HCT116 (cell line): ENCODE results near the gene BST1. TPM values are rescaled to one million over a fixed set of nuclear protein-coding genes. Genes with fewer than 3 reads are reported as not detected.
A peak's percentile ranks its signal among the peaks of the same experiment; 100 is the strongest.
"Not testable (repeated sequence)": the region's sequence is repeated elsewhere in the genome, so short reads cannot be mapped to it uniquely, and the experiment has no call there.

Source experiments
- ATAC-seq: fragments of 200-7000 bp; cut with Tn5 transposase; 2 replicates; pipeline ENCODE4 v1.9.1; 2020; ENCODE audit warnings: mild to moderate bottlenecking, moderate library complexity
- BruUV-seq: library from RNA; stranded (reverse); fragments of 400-500 nt; replicated peaks from 2 replicates; lab custom pipeline; 2021; lab: Mats Ljungman, UMichigan
- CTCF ChIA-PET: fragments of 300-600 bp; sonication (Branson Sonifier 250); formaldehyde crosslinking; loops from one replicate; lab custom pipeline; 2021; ENCODE audit warnings: antibody characterized with exemption; lab: Charles Lee
- POLR2A ChIA-PET: fragments of 300-600, 350-600 bp; sonication (Branson Sonifier 250); formaldehyde crosslinking; loops from one replicate; lab custom pipeline; 2021; ENCODE audit warnings: antibody characterized with exemption; lab: Charles Lee
- RAD21 ChIA-PET, 2 experiments: fragments of 300-600 bp; sonication (Branson Sonifier 250); formaldehyde crosslinking; loops; one replicate each; lab custom pipeline; 2023; ENCODE audit warnings: low total read pairs in 2 of 2; ENCODE audit not compliant: uncharacterized antibody in 2 of 2, unreplicated experiment in 2 of 2, low non-redundant PET in 1 of 2; lab: Charles Lee
- DNase-seq: peaks from one replicate; pipeline ENCODE4 v3.0.0-alpha.2; 2010; ENCODE audit warnings: low read depth, low spot score
- H2AFZ ChIP-seq: fragments of 200-600 bp; shearing (Covaris generic), sonication (generic); 2 replicates; pipeline ENCODE4 v1.6.1; 2017; ENCODE audit warnings: low read depth, mixed run types, mixed read lengths, antibody characterized with exemption, low read length; ENCODE audit not compliant: poor library complexity, severe bottlenecking
- H3K27ac ChIP-seq: 2 replicates; pipeline ENCODE4 v1.5.1; 2012; ENCODE audit warnings: low read depth, low read length
- H3K27me3 ChIP-seq: fragments of 200-600 bp; sonication (generic); 2 replicates; pipeline ENCODE4 v1.6.1; 2016; ENCODE audit warnings: mixed run types, low read length, mixed read lengths; ENCODE audit not compliant: insufficient read depth
- H3K36me3 ChIP-seq, 2 experiments: fragments of 200-500 bp in 1 of 2; fragments of 200-600 bp in 1 of 2; sonication (Bioruptor generic) in 1 of 2; sonication (generic) in 1 of 2; 2 replicates each; pipeline versions ENCODE4 v1.5.1 to v1.6.1; 2014 to 2016; ENCODE audit warnings: low read length in 2 of 2, inconsistent platforms in 1 of 2, mixed read lengths in 1 of 2, mixed run types in 1 of 2; ENCODE audit not compliant: insufficient read depth in 2 of 2, control insufficient read depth in 1 of 2
- H3K4me1 ChIP-seq, 2 experiments: fragments of 200-600 bp in 1 of 2; sonication (generic) in 1 of 2; 2 replicates each; pipeline versions ENCODE4 v1.5.1 to v1.6.1; 2012 to 2017; ENCODE audit warnings: low read length in 2 of 2, inconsistent platforms in 1 of 2, mild to moderate bottlenecking in 1 of 2, mixed read lengths in 1 of 2, mixed run types in 1 of 2, moderate library complexity in 1 of 2; ENCODE audit not compliant: insufficient read depth in 2 of 2, control insufficient read depth in 1 of 2
- H3K4me2 ChIP-seq: fragments of 200-600 bp; sonication (generic); 2 replicates; pipeline ENCODE4 v1.6.1; 2017; ENCODE audit warnings: mixed run types, low read length, mixed read lengths
- H3K4me3 ChIP-seq, 2 experiments: fragments of 200-600 bp in 1 of 2; sonication (generic) in 1 of 2; replicated peaks in 1 of 2; 2 replicates each; pipeline ENCODE4 v1.5.1; 2011 to 2016; ENCODE audit warnings: low read length in 2 of 2, control low read depth in 1 of 2, low read depth in 1 of 2, mild to moderate bottlenecking in 1 of 2, mixed read lengths in 1 of 2, mixed run types in 1 of 2
- H3K79me2 ChIP-seq: fragments of 200-600 bp; sonication (generic); 2 replicates; pipeline ENCODE4 v1.6.1; 2017; ENCODE audit warnings: mild to moderate bottlenecking, mixed run types, low read length, moderate library complexity, mixed read lengths; ENCODE audit not compliant: insufficient read depth
- H3K9ac ChIP-seq: fragments of 200-600 bp; sonication (generic); 2 replicates; pipeline ENCODE4 v1.6.1; 2016; ENCODE audit warnings: low read length, mixed read lengths
- H3K9me2 ChIP-seq: fragments of 200-600 bp; sonication (generic), shearing (Covaris generic); 2 replicates; pipeline ENCODE4 v1.6.1; 2017; ENCODE audit warnings: mixed run types, mild to moderate bottlenecking, moderate library complexity; ENCODE audit not compliant: insufficient read depth
- H3K9me3 ChIP-seq, 2 experiments: fragments of 200-500 bp in 1 of 2; fragments of 200-600 bp in 1 of 2; sonication (Bioruptor generic) in 1 of 2; sonication (generic) in 1 of 2; 2 replicates each; pipeline ENCODE4 v1.6.1; 2014 to 2017; ENCODE audit warnings: low read length in 2 of 2, mixed read lengths in 2 of 2, inconsistent platforms in 1 of 2, low read depth in 1 of 2, mild to moderate bottlenecking in 1 of 2, mixed run types in 1 of 2, moderate library complexity in 1 of 2; ENCODE audit not compliant: control insufficient read depth in 1 of 2, insufficient read depth in 1 of 2
- H4K20me1 ChIP-seq: fragments of 200-600 bp; sonication (generic), shearing (Covaris generic); 2 replicates; pipeline ENCODE4 v1.6.1; 2017; ENCODE audit warnings: mixed run types, mild to moderate bottlenecking, moderate library complexity; ENCODE audit not compliant: insufficient read depth
- CEBPB ChIP-seq: IDR thresholded peaks from 2 replicates; pipeline ENCODE4 v1.6.1; 2012; ENCODE audit warnings: low read depth
- CTCF ChIP-seq, 3 experiments: fragments of 200-600 bp in 1 of 3; sonication (generic) in 1 of 3; IDR thresholded peaks in 2 of 3; conservative IDR thresholded peaks in 1 of 3; 2 replicates each; pipeline ENCODE4 v1.5.1; 2012 to 2017; ENCODE audit warnings: low read depth in 2 of 3, low read length in 2 of 3, antibody characterized with exemption in 1 of 3, borderline replicate concordance in 1 of 3, control low read depth in 1 of 3, mild to moderate bottlenecking in 1 of 3, mixed read lengths in 1 of 3, mixed run types in 1 of 3, moderate library complexity in 1 of 3; ENCODE audit not compliant: insufficient read depth in 1 of 3
- MAX ChIP-seq: IDR thresholded peaks from 2 replicates; pipeline ENCODE4 v1.6.1; 2012
- RAD21 ChIP-seq: IDR thresholded peaks from 2 replicates; pipeline ENCODE4 v1.6.1; 2012; ENCODE audit warnings: low read depth, mild to moderate bottlenecking
- ZNF274 ChIP-seq: fragments of 200-500 bp; sonication (Bioruptor generic); IDR thresholded peaks from 2 replicates; pipeline ENCODE4 v1.6.1; 2014; ENCODE audit warnings: mild to moderate bottlenecking, low read depth, low read length, inconsistent platforms
- intact Hi-C: fragments of 100-400 bp; cut with micrococcal nuclease; formaldehyde crosslinking; loops from 2 replicates; pipeline ENCODE4 v1.10.0; 2022
- total RNA-seq: library from RNA; stranded (reverse); gene quantifications from one replicate; pipeline ENCODE4 v1.2.1, GENCODE V29; 2021; ENCODE audit not compliant: unreplicated experiment

The BST1 gene
- total RNA-seq, 1 experiment from 2014 or later, result 0.44 TPM

GRCh38 chr4:15725608-15726007, 22.7 kb downstream of the BST1 start (continued):
- TF ChIP-seq RAD21 (no peak), MAX (no peak), CEBPB (no peak)

- no TSS peak for BruUV-seq
- intact Hi-C loops, result loop anchor here (1.0 to 5.0 kb wide), 2 partner anchors 226 to 272 kb away; no protein-coding TSS in a partner anchor
Measured at GRCh38 chr4:15729910-15730533, 27.2 kb downstream of the BST1 start.

GRCh38 chr4:15733061-15733460, 30.2 kb downstream of the BST1 start:
- intact Hi-C loops, result loop anchor here (5.0 kb wide), 1 partner anchor 269 kb away; no protein-coding TSS in a partner anchor
- H3K4me1 ChIP-seq, RAD21 ChIA-PET, H3K4me2 ChIP-seq, H3K27me3 ChIP-seq, DNase-seq, H3K4me3 ChIP-seq, H2AFZ ChIP-seq, ATAC-seq, CTCF ChIA-PET, POLR2A ChIA-PET, H4K20me1 ChIP-seq, H3K9me2 ChIP-seq, H3K36me3 ChIP-seq, H3K27ac ChIP-seq, H3K79me2 ChIP-seq, H3K9me3 ChIP-seq, BruUV-seq, H3K9ac ChIP-seq: not testable (repeated sequence)

More at GRCh38 chr4:15729910-15730533, 27.2 kb downstream of the BST1 start:
- Histone ChIP-seq H3K9me3 (no peaks in the 10 kb centered on the region), H3K36me3 (no peaks in the 10 kb centered on the region), H3K27ac (no peak overlapping the region), H4K20me1 (no peaks in the 10 kb centered on the region), H2AFZ (peak overlapping the region; percentile 95), H3K27me3 (no peaks in the 10 kb centered on the region), H3K4me3 (no peak overlapping the region), H3K9me2 (no peaks in the 10 kb centered on the region), H3K79me2 (no peaks in the 10 kb centered on the region), H3K4me2 (peak overlapping the region; percentile 35; the same call in 1 of the 2 replicates), H3K4me1 (no peaks in the 10 kb centered on the region), H3K9ac (no peak overlapping the region)
- ATAC-seq, result peak; percentile 84
- ChIA-PET POLR2A (no interaction called here), CTCF (no interaction called here), RAD21 (no interaction called here)
- TF ChIP-seq ZNF274 (no peak), RAD21 (peak; percentile 68), CTCF (IDR thresholded peaks at IDR 0.05 in 2 of 3, conservative IDR thresholded peaks at IDR 0.05 in 1 of 3; ENCODE audit: borderline replicate concordance in 1 of 3, insufficient read depth in 1 of 3, low read depth in 2 of 3, low read length in 2 of 3) (peak; percentile 59 to 74 (median 68); a peak in 5 of 6 replicates)
- DNase-seq, result peak; percentile 19
